Neural crest cell (in vitro differentiated cells): ENCODE results near the gene COX4I2. TPM values are rescaled to one million over a fixed set of nuclear protein-coding genes. Genes with fewer than 3 reads are reported as not detected.
A peak's percentile ranks its signal among the peaks of the same experiment; 100 is the strongest.

Experiments
- DNase-seq: peaks from one replicate; pipeline ENCODE4 v3.0.0; 2021; ENCODE audit warnings: low read depth, mixed read lengths, low spot score
- H3K27ac Mint-ChIP-seq: one replicate; pipeline ENCODE4 v1.8.0; 2021; ENCODE audit warnings: mild to moderate bottlenecking, mixed read lengths; ENCODE audit not compliant: unreplicated experiment
- H3K27me3 Mint-ChIP-seq: 2 replicates; pipeline ENCODE4 v1.8.0; 2021; ENCODE audit warnings: low read depth, mild to moderate bottlenecking, mixed read lengths
- H3K36me3 Mint-ChIP-seq: 2 replicates; pipeline ENCODE4 v1.8.0; 2021; ENCODE audit warnings: low read depth, mild to moderate bottlenecking, mixed read lengths
- H3K4me1 Mint-ChIP-seq: 2 replicates; pipeline ENCODE4 v1.8.0; 2021; ENCODE audit warnings: mixed read lengths
- H3K4me3 Mint-ChIP-seq: one replicate; pipeline ENCODE4 v1.8.0; 2021; ENCODE audit warnings: mild to moderate bottlenecking, mixed read lengths
- H3K9me3 Mint-ChIP-seq: 2 replicates; pipeline ENCODE4 v1.8.0; 2021; ENCODE audit warnings: mixed read lengths
- CTCF ChIP-seq: fragments of 200-600 bp; sonication (generic); conservative IDR thresholded peaks from 2 replicates; pipeline ENCODE4 v1.5.0; 2021; ENCODE audit warnings: antibody characterized with exemption, mild to moderate bottlenecking
- total RNA-seq: library from RNA; stranded (reverse); gene quantifications from 2 replicates; pipeline ENCODE4 v1.2.1, GENCODE V29; 2021

The COX4I2 gene
- total RNA-seq, 1 donor from 2014 or later: not detected

GRCh38 chr20:31653561-31653960, 15.8 kb downstream of the COX4I2 start:
- H3K4me3 Mint-ChIP-seq: no peak overlapping the region
- no peak for DNase-seq
- H3K27me3 Mint-ChIP-seq: peaks cover 11% of the 10 kb centered on the region
- TF ChIP-seq CTCF: no peak
- H3K36me3 Mint-ChIP-seq: no peaks in the 10 kb centered on the region
- no peak overlapping the region for H3K27ac Mint-ChIP-seq
- no peaks in the 10 kb centered on the region for H3K9me3 Mint-ChIP-seq
- H3K4me1 Mint-ChIP-seq: no peaks in the 10 kb centered on the region

GRCh38 chr20:31654534-31654933, 16.8 kb downstream of the COX4I2 start:
- H3K36me3 Mint-ChIP-seq: no peaks in the 10 kb centered on the region
- no peaks in the 10 kb centered on the region for H3K4me1 Mint-ChIP-seq
- H3K27ac Mint-ChIP-seq: no peak overlapping the region
- peaks cover 11% of the 10 kb centered on the region for H3K27me3 Mint-ChIP-seq
- no peak for DNase-seq
- no peak for TF ChIP-seq CTCF
- H3K9me3 Mint-ChIP-seq: no peaks in the 10 kb centered on the region
- H3K4me3 Mint-ChIP-seq: no peak overlapping the region

GRCh38 chr20:31661625-31662371, 24.1 kb downstream of the COX4I2 start:
- H3K4me3 Mint-ChIP-seq: peak overlapping the region; percentile 52
- H3K9me3 Mint-ChIP-seq: no peaks in the 10 kb centered on the region
- H3K27me3 Mint-ChIP-seq: no peaks in the 10 kb centered on the region
- peak overlapping the region; percentile 44 for H3K27ac Mint-ChIP-seq
- peak; percentile 89 for DNase-seq
- peaks cover 6% of the 10 kb centered on the region for H3K36me3 Mint-ChIP-seq
- peak; percentile 95 for TF ChIP-seq CTCF
- H3K4me1 Mint-ChIP-seq: peaks cover 39% of the 10 kb centered on the region

- Mint-ChIP-seq H3K36me3 (peaks cover 6% of the 10 kb centered on the region), H3K9me3 (no peaks in the 10 kb centered on the region), H3K4me3 (no peak overlapping the region), H3K27me3 (no peaks in the 10 kb centered on the region), H3K4me1 (peaks cover 40% of the 10 kb centered on the region), H3K27ac (no peak overlapping the region)
- DNase-seq: no peak
- TF ChIP-seq CTCF: no peak
These were observed 24.7 kb downstream of the COX4I2 start for GRCh38 chr20:31662372-31662854.

- H3K9me3 Mint-ChIP-seq: no peaks in the 10 kb centered on the region
These were observed 25.8 kb downstream of the COX4I2 start for GRCh38 chr20:31663524-31663837.

More at GRCh38 chr20:31663524-31663837, 25.8 kb downstream of the COX4I2 start:
- no peak overlapping the region for H3K27ac Mint-ChIP-seq
- DNase-seq: no peak
- peaks cover 6% of the 10 kb centered on the region for H3K36me3 Mint-ChIP-seq
- H3K4me3 Mint-ChIP-seq: peak overlapping the region; percentile 6
- H3K4me1 Mint-ChIP-seq: peaks cover 47% of the 10 kb centered on the region
- no peaks in the 10 kb centered on the region for H3K27me3 Mint-ChIP-seq
- no peak for TF ChIP-seq CTCF
